Gastrocnemius medialis (tissue), 4 donors: Measurements from ENCODE around the gene PCSK6. TPM values are rescaled to one million over a fixed set of nuclear protein-coding genes. Genes with fewer than 3 reads are reported as not detected.
"Not testable (repeated sequence)": the region's sequence is repeated elsewhere in the genome, so short reads cannot be mapped to it uniquely, and the experiment has no call there.

ENCODE experiments used
- ATAC-seq, 2 donors: fragments of 150-250 bp; one replicate each; pipeline ENCODE4 v1.9.1; 2016
- DNase-seq, 2 donors: peaks; one replicate each; pipeline ENCODE4 v3.0.0-alpha.2; 2019
- H3K27ac ChIP-seq, 4 donors: fragments of 200-600 bp; sonication (generic); 1 replicate in 1 of 4; 2 replicates in 3 of 4; pipeline ENCODE4 v1.5.1; 2016 to 2018; ENCODE audit warnings: mild to moderate bottlenecking in 2 of 4, moderate library complexity in 1 of 4
- H3K27me3 ChIP-seq, 3 donors: fragments of 200-600 bp; sonication (generic) in 2 of 3; 1 replicate in 1 of 3; 2 replicates in 2 of 3; pipeline versions ENCODE4 v1.5.1 to v1.6.0; 2016 to 2019; ENCODE audit warnings: mild to moderate bottlenecking in 1 of 3, moderate library complexity in 1 of 3
- H3K36me3 ChIP-seq, 2 donors: fragments of 200-600 bp; sonication (generic) in 1 of 2; one replicate each; pipeline ENCODE4 v1.5.1; 2017 to 2018
- H3K4me1 ChIP-seq, 2 donors: fragments of 200-600 bp; sonication (generic) in 1 of 2; one replicate each; pipeline ENCODE4 v1.5.1; 2016 to 2017; ENCODE audit warnings: mild to moderate bottlenecking in 2 of 2
- H3K4me3 ChIP-seq, 4 donors: fragments of 200-600 bp; sonication (generic) in 3 of 4; 1 replicate in 1 of 4; 2 replicates in 3 of 4; pipeline ENCODE4 v1.5.1; 2016 to 2019; ENCODE audit warnings: mild to moderate bottlenecking in 2 of 4
- H3K9me3 ChIP-seq, 3 donors: fragments of 200-600 bp; sonication (generic) in 2 of 3; 1 replicate in 1 of 3; 2 replicates in 2 of 3; pipeline ENCODE4 v1.5.1; 2016 to 2019
- POLR2A ChIP-seq, 2 donors: fragments of 450-650 bp; IDR thresholded peaks; one replicate each; pipeline ENCODE4 v1.6.1; 2017; ENCODE audit warnings: antibody characterized with exemption in 2 of 2, mild to moderate bottlenecking in 2 of 2, moderate library complexity in 2 of 2
- in situ Hi-C, 4 donors: fragments of 200-750 bp; cut with MboI; loops; one replicate each; pipeline versions ENCODE4 v1.15.0 to v1.8.0; 2017; ENCODE audit warnings: low sequenced_read_pairs in 4 of 4
- intact Hi-C: fragments of 100-400 bp; cut with DNase I; formaldehyde crosslinking; loops from one replicate; pipeline ENCODE4 v1.15.1; 2023; ENCODE audit warnings: low total_unique reads
- total RNA-seq, 4 donors: library from RNA; depleted of rRNA; stranded (reverse); fragments of >200 nt; gene quantifications; one replicate each; pipeline versions ENCODE4 v1.1.0 to v1.2.3, GENCODE V29; 2016
- TF ChIP-seq, protein P1 (sequence below), 5 experiments: fragments of 450-650 bp in 3 of 5; fragments of 200-600 bp in 2 of 5; sonication (generic) in 2 of 5; IDR thresholded peaks in 4 of 5; conservative IDR thresholded peaks in 1 of 5; 1 replicate in 4 of 5; 2 replicates in 1 of 5; pipeline ENCODE4 v1.5.1; 2016 to 2019; ENCODE audit warnings: antibody characterized with exemption in 5 of 5, mild to moderate bottlenecking in 3 of 5, moderate library complexity in 3 of 5

PCSK6 gene
- total RNA-seq, 4 donors from 2014 or later, result 12.8 to 46.0 (median 23.6) TPM

DNA sequence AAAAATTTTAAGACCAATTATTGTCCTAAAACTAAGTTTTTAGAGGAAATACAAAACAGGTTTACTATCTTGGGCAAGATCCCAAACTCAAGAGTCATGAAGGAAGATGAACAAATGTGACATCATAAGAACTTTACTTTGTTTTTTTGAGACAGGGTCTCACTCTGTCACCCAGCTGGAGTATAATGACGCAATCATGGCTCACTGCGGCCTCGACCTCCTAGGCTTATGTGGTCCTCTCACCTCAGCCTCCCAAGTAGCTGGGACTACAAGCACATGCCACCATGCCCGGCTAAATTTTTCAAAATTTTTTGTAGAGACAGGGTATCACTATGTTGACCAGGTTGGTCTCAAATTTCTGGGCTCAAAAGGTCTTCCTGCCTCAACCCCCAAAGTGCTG lies 69.3 kb downstream of the PCSK6 start:
- no peak for ATAC-seq
- no peaks in the 10 kb centered on the region for H3K36me3 ChIP-seq
- in situ Hi-C loops (no loop called here), intact Hi-C loops (no loop called here)
- H3K27ac ChIP-seq, result no peak overlapping the region
- no peaks in the 10 kb centered on the region for H3K4me1 ChIP-seq
- H3K27me3 ChIP-seq, result no peaks in the 10 kb centered on the region
- no peaks in the 10 kb centered on the region for H3K9me3 ChIP-seq
- TF ChIP-seq, protein P1, sequence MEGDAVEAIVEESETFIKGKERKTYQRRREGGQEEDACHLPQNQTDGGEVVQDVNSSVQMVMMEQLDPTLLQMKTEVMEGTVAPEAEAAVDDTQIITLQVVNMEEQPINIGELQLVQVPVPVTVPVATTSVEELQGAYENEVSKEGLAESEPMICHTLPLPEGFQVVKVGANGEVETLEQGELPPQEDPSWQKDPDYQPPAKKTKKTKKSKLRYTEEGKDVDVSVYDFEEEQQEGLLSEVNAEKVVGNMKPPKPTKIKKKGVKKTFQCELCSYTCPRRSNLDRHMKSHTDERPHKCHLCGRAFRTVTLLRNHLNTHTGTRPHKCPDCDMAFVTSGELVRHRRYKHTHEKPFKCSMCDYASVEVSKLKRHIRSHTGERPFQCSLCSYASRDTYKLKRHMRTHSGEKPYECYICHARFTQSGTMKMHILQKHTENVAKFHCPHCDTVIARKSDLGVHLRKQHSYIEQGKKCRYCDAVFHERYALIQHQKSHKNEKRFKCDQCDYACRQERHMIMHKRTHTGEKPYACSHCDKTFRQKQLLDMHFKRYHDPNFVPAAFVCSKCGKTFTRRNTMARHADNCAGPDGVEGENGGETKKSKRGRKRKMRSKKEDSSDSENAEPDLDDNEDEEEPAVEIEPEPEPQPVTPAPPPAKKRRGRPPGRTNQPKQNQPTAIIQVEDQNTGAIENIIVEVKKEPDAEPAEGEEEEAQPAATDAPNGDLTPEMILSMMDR (IDR thresholded peaks at IDR 0.05 in 4 of 5, conservative IDR thresholded peaks at IDR 0.05 in 1 of 5), result no peak
- TF ChIP-seq POLR2A (IDR thresholded peaks at IDR 0.05), result no peak
- no peak overlapping the region for H3K4me3 ChIP-seq
- DNase-seq, result no peak

DNA sequence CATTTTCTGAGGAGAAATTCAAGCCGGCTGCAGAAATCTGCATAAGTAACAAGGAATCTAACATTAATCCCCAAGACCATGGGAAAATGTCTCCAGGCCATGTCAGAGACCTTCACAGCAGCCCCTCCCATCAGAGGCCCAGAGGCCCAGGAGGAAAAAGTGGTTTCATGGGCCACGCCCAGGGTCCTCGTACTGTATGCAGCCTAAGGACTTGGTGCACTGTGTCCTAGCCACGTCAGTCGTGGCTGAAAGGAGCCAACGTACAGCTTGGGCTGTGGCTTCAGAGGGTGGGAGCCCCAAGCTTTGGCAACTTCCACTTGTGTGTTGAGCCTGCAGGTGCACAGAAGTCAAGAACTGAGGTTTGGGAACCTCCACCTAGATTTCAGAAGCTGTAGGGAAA lies 73.0 kb downstream of the PCSK6 start:
- H3K36me3 ChIP-seq, DNase-seq, intact Hi-C loops, in situ Hi-C loops, H3K27ac ChIP-seq, H3K9me3 ChIP-seq, H3K4me3 ChIP-seq, ATAC-seq, H3K27me3 ChIP-seq, H3K4me1 ChIP-seq: not testable (repeated sequence)

DNA sequence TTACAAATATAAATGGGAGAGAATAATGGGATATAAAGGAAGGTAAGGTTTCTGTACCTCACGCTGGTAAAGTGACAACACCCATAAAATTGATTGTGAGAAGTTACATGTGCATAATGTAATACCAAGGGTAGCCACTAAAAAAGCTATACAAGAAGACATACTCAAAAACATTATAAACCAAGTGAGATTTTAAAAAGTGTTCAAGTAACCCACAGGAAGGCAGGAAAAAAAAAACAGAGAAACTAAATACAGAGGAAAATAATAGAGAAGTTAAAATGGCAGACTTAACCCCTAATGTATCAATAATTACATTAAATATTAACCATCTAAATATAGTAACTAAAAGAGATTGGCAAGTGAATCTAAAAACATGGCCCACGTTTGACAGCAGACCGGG lies 76.3 kb downstream of the PCSK6 start:
- no peaks in the 10 kb centered on the region for H3K27me3 ChIP-seq
- H3K4me1 ChIP-seq, result no peaks in the 10 kb centered on the region
- H3K4me3 ChIP-seq, result no peak overlapping the region
- H3K27ac ChIP-seq, result no peak overlapping the region
- in situ Hi-C loops, result no loop called here
- DNase-seq (no peak), ATAC-seq (no peak)
- H3K36me3 ChIP-seq, result peaks cover 0 to 7% of the 10 kb centered on the region in 2 donors
- H3K9me3 ChIP-seq, result no peaks in the 10 kb centered on the region
- intact Hi-C loops, result no loop called here
- TF ChIP-seq, protein P1 (IDR thresholded peaks at IDR 0.05 in 4 of 5, conservative IDR thresholded peaks at IDR 0.05 in 1 of 5), result peak in 1 of 5 experiments; percentile 29
- no peak for TF ChIP-seq POLR2A (IDR thresholded peaks at IDR 0.05)

DNA sequence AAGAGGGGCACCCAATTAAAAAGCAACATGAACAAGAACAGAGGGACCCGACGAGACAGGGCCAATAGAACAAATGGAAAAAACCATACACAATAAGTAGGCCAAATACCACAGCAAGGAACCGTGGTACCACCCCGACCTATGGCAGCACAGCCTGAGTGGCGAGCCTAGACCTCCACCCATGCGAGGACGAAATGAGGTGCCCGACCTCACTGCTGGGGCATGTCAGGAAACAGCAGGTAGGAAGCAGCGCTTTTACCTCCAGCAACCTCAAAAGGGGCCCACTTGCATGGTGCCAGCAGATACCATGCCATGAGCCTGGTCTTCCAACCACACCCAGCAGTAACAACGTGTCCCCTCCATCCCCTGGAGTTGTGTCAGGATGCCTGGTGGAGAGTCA lies 77.9 kb downstream of the PCSK6 start:
- Histone ChIP-seq H3K27me3 (no peaks in the 10 kb centered on the region), H3K9me3 (no peaks in the 10 kb centered on the region), H3K27ac (no peak overlapping the region), H3K4me1 (no peaks in the 10 kb centered on the region), H3K36me3 (peaks cover 0 to 7% of the 10 kb centered on the region in 2 donors), H3K4me3 (no peak overlapping the region)
- in situ Hi-C loops, result no loop called here
- no peak for TF ChIP-seq POLR2A (IDR thresholded peaks at IDR 0.05)
- TF ChIP-seq, protein P1 (IDR thresholded peaks at IDR 0.05 in 4 of 5, conservative IDR thresholded peaks at IDR 0.05 in 1 of 5), result no peak
- DNase-seq, result no peak
- ATAC-seq, result no peak
- intact Hi-C loops, result no loop called here

DNA sequence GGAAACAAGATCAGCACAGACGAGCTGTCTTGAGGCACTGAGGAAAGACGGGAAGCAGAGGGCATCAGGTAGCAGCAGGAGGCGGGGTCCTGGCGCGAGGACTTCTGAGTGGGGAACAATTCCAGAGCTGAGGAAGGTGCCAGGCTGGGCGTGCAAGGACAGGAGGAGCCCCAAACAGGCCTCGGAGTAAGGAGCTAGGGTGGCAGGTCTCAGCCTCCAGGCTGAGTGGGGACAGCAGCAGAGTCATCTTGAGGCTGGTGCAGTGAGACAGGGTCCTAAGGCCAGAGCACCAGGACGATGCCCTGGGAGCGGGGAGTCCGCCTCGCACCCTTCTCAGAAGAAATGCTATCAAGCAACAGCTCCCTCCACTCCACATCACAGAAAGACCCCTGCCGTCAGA lies 78.4 kb downstream of the PCSK6 start:
- intact Hi-C loops (no loop called here), in situ Hi-C loops (no loop called here)
- H3K4me3 ChIP-seq, result no peak overlapping the region
- H3K27ac ChIP-seq, result no peak overlapping the region
- TF ChIP-seq, protein P1 (IDR thresholded peaks at IDR 0.05 in 4 of 5, conservative IDR thresholded peaks at IDR 0.05 in 1 of 5), result no peak
- TF ChIP-seq POLR2A (IDR thresholded peaks at IDR 0.05), result no peak
- no peaks in the 10 kb centered on the region for H3K27me3 ChIP-seq
- peaks cover 0 to 7% of the 10 kb centered on the region in 2 donors for H3K36me3 ChIP-seq
- no peaks in the 10 kb centered on the region for H3K9me3 ChIP-seq
- ATAC-seq, result no peak
- no peak for DNase-seq
- no peaks in the 10 kb centered on the region for H3K4me1 ChIP-seq
